Anterior cingulate cortex (tissue), 58 donors: ENCODE measurements around the gene ITPKB.
"Not testable (repeated sequence)": the region's sequence is repeated elsewhere in the genome, so short reads cannot be mapped to it uniquely, and the experiment has no call there.

Source experiments
- DNase-seq, 58 donors: peaks; one replicate each; lab custom pipeline; 2025; lab: John Stamatoyannopoulos, UW

ITPKB gene

GRCh38 chr1:226643177-226643576 is 95.9 kb downstream of the ITPKB start:
- peak in 4 of 58 donors; percentile 36 to 60 (median 44) for DNase-seq

- DNase-seq = no peak
Measured at GRCh38 chr1:226642421-226642820, 96.7 kb downstream of the ITPKB start.

- no peak for DNase-seq
Measured at GRCh38 chr1:226641671-226642231, 97.3 kb downstream of the ITPKB start.

GRCh38 chr1:226640321-226641136 is 98.6 kb downstream of the ITPKB start:
- no peak for DNase-seq

- no peak for DNase-seq
Measured at GRCh38 chr1:226639631-226640061, 99.4 kb downstream of the ITPKB start.

GRCh38 chr1:226639206-226639605 is 99.9 kb downstream of the ITPKB start:
- DNase-seq = not testable (repeated sequence)

GRCh38 chr1:226638608-226639007 is 100.5 kb downstream of the ITPKB start:
- DNase-seq = peak in 1 of 58 donors; percentile 14

- peak in 9 of 58 donors; percentile 20 to 67 (median 45) for DNase-seq
Measured at GRCh38 chr1:226638001-226638601, 101.0 kb downstream of the ITPKB start.

GRCh38 chr1:226637147-226637935 is 101.7 kb downstream of the ITPKB start:
- no peak for DNase-seq

GRCh38 chr1:226636847-226637096 is 102.3 kb downstream of the ITPKB start:
- DNase-seq = no peak

GRCh38 chr1:226635456-226635941 is 103.6 kb downstream of the ITPKB start:
- no peak for DNase-seq

- no peak for DNase-seq
Measured at GRCh38 chr1:226634611-226635246, 104.4 kb downstream of the ITPKB start.

- peak in 52 of 58 donors; percentile 27 to 92 (median 62) for DNase-seq
Measured at GRCh38 chr1:226634166-226634588, 104.9 kb downstream of the ITPKB start.

GRCh38 chr1:226633541-226634165 is 105.4 kb downstream of the ITPKB start:
- DNase-seq = no peak

- DNase-seq = no peak
Measured at GRCh38 chr1:226632922-226633351, 106.1 kb downstream of the ITPKB start.

- DNase-seq = no peak
Measured at GRCh38 chr1:226632169-226632879, 106.8 kb downstream of the ITPKB start.

- DNase-seq = no peak
Measured at GRCh38 chr1:226631229-226632000, 107.7 kb downstream of the ITPKB start.

GRCh38 chr1:226630592-226630991 is 108.5 kb downstream of the ITPKB start:
- DNase-seq = no peak
